ENCODE measurements around the gene MEIS2.

Gene MEIS2

DNA sequence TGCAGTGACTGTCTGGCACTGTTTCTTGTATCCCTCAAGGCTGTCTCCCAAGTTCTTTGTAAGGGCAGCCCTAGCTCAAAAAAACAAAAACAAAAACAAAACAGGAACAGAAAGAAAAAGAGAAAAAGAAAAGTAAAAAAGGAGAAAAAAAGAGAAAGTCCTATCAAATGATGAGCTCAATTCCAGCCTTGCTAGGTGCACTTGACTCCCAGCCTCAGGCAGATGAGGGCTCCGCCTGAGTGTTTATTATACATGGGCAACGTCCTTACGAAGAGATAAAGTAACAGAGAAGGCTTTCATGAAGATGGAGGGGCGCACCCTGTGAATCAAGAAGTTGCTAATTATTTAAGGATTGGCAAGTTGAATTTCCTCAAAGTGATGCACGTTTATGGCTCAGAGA, 175.3 kb downstream of the MEIS2 start:
- no peak for DNase-seq

DNA sequence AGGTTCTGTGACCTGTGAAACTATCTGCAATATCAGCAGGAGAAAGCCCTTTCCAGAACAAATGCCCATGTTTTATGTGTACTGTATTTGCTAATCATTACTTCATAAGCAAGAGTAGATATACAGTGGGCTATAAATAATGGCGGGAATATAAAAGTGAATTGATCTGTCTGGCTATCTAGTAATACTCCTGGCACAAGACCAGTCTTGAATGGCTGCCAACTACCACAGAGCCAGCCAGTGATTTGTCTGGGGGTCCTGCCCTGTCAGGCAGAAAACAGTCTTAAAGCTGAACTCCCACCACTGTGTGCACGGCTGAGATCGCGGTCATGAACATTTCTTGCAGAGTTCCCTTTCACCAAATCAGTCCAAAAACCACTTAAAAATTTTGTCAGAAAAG, 176.3 kb downstream of the MEIS2 start:
- no peak for DNase-seq

DNA sequence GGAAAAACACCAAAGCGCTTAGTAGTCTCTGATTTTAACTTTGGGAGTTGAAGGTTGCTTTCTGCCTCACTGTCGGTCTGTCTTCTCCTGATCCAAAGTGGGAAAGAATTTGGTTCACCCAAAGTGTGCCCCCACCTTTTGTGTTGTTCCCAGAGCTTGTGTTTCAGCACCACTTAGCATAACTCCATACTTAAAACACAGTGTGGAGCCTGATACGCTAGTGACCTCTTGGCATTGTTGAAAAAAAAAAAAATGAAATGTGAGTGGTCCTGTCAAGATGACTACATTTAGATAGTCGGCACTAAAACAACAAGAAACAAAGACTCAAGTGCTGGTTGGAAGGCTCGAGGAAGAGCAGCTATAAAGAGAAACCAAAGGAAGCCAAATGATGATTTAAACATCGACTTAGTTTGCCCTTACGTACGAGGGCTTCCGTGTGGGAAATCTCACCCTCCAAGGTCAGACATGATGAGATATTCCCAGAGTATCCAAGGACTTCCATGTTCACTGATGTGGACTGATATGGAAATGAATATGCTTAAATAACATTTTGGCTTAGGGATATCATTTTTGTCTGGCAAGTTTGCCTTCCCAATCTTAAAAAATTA, 178.8 kb downstream of the MEIS2 start:
- DNase-seq = no peak

DNA sequence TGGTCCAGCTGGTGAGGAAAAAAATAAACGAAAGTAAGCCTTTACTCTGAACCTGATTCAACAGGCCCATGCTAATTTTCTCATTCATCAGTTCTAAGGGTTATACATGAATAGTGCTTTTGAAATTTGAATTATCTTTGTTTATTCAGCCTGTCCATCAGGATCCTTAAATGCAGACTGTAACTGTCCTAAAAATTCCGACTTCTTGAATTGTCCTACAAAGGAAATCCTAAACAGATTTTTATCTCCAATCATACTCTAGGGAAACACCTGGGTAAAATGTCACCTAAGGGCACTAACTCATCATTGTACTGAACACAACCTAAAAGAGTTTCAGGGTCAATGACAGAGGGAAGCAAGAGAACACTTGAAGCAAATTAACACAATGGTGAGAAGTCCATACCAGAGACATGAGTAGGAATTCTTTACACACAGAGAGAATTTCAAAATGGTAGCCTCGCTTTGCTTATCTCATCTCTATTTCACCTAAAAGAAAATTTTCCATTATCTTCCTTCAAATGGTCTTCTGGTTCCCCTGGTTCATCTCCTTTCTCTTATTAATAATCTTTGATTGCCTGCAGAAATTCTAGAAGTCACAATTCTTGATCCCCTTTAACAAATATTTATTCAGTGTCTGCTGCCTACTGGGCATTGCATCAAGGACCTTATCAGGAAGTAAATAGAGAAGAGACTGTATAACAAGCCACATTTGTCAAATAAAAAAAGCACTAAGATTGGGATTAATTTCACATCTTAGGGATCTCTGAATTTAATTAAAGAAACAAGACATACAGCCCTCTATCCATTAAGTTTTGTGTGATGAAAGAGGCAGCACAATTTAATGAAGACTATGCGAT, 182.7 kb downstream of the MEIS2 start:
- DNase-seq = no peak

DNA sequence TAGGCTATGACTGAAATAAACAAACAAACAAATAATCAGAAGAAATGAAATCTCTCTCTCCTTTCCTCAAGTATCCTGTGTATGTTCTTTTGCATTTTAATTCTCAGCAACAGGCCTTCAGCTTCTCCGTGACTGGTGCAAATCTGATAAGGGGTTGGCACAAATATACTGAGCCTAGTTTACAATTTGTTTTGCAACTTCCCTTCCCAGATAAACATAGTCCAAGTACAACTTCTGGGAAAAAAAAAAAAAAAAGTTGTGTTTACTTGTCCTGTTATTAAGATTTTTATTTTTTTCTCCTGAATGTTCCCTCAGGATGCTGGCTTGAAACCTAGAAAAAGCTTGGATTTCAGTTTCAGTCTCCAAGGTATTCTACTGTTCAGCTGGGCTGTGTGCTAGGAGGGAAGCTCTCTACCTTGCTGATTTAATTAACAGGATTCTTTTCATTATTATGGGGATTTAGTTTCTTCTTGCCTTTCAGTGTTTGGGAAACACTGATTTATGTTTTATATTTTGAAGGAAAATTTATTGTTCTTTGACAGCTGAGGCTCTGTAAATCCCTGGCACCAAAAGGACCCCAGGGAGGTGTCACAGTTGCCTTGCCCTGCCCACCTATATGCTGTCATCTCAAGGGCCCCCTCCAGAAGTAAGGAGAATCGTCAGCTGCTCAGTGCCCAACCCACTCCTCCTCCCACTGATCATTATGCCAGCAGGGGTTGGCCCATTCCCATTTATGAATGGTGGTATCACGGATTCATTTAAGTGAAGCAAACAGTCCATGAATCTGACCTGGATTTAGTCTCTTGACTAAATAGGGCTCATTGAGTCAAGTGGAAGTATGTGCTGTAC, 185.2 kb downstream of the MEIS2 start:
- no peak for DNase-seq

DNA sequence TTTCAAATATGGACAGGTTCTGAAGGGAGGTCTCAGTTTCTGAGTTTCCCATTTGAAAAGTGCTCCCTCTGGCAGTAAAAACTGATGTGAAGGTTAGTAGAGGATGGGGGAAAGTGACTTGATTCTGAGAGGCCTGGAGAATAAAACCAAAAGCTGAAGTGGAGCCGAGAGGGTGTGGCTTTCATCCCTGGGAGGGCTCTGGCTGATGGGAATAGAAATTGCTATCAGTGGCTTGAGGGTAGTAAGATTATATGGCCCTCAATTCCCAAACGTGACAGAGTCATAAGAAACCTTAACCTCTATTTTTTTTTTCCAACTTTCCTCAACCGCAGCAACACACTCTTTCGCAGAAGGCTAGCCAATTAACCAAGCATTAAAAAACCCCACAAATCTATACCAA, 185.9 kb downstream of the MEIS2 start:
- DNase-seq = no peak

DNA sequence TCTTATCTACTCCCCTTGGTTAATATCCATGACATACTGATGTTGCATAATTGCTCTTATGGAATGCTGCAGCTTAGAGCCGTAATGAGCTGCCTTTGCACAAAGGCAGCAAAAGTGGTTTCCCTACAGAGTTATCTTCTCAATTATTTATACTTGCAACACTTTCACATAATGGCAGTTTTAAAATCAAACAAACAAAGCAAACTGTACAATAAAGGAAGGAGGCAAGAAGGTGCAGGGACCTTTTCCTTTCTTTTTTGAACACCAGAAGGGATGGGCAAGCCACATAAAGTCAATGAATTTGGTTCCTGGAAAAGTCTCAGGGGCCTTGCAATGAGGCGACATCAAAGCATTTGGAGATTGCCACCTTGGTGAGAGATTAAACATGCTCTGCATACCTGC, 188.0 kb downstream of the MEIS2 start:
- DNase-seq = no peak

DNA sequence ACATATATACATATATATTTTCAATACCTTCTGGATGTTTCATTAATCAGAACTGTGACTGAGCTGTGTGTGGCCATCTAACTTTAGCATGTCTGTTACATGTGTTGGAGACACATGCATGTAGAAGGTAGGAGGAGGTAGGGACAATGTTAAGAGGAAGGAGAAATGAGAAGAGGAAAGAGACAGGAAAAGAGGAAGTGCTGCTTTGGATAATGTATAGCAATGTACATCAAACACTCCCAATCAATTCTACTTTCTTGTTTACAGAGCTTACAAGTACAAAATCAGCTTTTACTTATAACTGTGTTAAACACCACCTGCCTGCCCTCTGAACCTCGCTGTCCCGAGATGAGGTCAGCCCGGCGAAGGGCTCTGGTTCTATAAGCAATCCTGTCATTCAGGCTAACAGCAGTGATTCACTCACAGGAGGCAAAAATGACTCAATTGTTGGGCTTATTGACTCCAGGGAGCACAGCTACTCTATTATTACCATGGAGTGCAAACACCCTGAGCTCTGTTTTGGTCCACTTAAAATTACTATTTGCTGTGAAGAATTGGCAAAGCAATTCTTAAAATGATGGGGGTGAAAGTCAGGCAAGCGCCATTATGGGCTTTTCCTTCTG, 188.9 kb downstream of the MEIS2 start:
- no peak for DNase-seq

DNA sequence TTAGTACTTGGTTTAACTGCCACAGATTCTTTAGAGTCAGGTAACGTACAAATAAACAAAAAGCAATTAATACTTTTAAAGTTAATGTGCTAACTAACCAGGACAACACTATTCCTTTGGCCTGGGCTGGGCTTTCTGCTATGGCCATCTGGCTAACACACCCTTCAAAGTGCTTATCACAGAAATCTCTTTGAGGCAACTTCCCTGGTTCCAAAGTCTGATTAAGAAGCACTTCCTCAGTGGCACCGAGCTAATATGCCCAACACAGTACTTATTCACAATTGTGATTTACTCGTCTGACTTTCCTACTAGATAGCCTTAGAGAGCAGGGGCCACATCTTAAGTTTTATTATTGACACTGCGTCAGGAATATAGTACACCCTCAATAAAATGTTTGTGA, 191.4 kb downstream of the MEIS2 start:
- no peak for DNase-seq

DNA sequence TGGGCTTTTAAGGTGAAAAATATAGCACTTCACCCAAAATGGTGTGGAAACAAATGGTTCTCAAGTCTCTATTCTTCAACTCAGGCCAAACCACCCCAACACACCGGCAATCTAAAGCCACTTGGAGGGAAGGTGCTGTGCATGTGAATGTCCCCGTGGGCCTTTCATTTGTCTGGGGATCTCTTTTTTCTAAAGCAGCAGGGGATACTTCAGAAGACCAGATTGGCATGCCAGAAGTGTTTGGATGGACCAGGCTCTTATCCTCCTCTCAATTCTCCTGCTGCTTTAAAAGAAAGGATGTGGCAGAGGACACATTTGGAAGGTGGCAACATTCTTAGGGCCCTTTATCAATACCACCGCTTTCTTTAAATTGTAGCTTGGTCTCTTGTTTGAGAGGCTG, 193.1 kb downstream of the MEIS2 start:
- no peak for DNase-seq

DNA sequence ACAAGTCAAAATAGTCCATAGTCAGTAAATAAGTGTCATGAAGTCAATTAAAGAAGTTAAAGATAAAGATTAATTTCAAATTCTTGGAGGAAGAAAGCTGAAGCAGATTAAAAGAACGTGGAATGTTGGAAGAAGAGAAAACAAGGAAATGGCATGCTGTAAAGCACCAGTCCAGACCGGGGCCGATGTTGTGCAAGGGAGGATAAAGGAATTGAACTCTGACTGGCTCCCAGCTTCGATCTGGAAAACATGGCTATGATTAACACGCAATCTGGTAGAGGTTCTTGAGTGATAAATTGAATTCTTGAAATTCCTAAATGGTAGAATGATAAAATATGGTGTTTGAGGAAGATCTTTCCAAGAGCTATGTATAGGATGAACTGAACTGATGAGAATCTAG, 194.4 kb downstream of the MEIS2 start:
- DNase-seq = no peak

DNA sequence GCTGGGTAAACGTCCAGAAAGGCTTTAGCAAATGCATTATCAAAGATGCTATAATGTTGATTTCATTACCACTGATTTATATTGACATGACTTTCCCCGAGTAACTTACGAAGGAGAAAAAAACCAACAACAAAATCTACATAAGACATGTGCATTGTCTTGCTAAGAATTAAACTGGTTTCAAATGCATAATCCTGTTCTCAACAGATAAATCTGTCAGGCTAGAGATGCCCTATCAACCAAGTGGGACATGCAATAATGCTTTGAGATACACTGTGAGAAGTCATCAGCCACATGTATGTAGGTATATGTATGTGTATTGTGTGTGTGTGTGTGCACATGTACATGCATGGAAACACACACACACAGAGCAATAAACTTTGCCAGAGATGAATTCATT, 195.6 kb downstream of the MEIS2 start:
- DNase-seq = no peak

DNA sequence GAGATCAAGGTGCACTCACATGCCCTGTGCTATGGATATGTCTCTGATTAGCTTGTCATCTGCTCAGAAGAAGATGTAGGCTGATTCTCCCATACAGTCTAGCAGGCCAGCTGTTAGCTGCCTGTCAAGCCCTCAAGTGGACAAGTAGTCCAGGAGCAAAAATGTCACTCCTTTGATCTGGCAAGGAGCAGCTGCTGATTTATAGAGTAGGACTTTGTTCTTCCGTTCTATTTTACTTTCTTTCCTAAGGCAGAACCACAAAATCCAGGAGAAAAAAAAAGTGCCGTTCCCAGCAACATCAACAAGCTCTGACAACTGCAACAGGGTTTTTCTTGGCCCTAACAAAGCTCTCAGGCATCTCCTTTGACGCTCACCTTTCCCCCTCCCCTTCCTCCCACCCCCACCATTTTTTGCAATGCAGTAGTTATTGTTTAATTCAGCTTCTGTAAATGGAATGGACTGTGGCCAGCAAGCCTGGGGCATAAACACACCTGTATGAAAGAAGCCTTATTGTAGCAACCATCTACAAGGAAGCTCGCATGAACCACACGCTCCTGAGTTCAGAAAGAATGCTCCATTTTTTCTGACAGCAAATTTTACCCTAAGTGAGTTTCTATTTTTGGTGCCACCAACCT, 196.3 kb downstream of the MEIS2 start:
- no peak for DNase-seq

DNA sequence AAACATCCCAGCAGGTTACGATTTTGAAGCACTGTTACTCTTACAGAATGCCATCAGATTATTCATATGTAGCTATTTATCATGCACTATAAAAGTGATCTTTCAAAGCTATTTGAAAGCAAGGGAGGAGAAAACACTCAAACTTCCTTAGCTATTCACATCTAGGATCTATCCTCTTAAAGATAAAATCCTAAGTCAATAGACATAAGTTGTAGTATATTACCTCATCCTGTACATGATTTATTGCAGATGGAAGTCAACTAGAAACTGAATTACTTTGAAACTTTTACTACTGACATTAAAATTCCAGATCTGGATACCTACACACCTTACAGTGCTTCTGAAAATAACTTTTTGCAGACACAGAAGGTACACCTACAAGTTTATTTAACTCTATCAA, 197.2 kb downstream of the MEIS2 start:
- DNase-seq = no peak

DNA sequence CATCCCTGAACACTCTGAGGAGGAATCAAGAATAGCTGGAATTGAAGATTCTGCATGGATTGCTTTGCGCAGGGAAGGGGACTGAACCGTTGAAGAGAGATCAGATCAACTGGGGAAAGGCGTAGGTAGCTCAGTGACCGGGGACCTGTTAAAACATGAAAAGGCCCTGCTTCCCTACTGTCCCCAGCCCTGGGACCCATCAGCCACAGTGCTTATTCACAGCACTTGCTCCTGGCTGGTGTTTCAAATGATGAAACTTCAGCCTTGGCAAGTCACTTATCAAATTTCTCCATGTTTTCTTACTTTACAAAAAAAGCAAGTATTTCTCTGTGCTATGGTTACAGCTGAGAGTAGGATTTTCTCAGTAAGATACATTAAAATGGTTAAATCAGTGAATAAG, 199.3 kb downstream of the MEIS2 start:
- no peak for DNase-seq

DNA sequence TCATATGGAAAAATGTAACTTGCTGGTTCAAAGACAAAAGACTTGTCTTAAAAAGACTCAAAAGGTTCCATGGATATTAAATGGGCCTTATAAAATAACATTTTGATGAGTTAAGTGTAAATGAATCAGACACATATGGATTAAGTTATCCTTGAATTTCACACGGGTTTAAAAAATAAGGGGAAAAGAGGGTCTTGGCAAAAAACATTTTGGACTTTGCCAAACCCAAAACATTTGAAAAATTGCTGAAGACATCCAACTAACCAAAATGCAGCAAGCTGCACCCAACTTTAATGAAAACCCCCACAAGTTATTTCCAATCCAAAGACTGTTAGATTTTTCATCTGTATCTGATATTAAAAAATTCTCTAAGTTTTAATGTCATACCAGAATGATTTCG, 200.7 kb downstream of the MEIS2 start:
- DNase-seq = no peak

DNA sequence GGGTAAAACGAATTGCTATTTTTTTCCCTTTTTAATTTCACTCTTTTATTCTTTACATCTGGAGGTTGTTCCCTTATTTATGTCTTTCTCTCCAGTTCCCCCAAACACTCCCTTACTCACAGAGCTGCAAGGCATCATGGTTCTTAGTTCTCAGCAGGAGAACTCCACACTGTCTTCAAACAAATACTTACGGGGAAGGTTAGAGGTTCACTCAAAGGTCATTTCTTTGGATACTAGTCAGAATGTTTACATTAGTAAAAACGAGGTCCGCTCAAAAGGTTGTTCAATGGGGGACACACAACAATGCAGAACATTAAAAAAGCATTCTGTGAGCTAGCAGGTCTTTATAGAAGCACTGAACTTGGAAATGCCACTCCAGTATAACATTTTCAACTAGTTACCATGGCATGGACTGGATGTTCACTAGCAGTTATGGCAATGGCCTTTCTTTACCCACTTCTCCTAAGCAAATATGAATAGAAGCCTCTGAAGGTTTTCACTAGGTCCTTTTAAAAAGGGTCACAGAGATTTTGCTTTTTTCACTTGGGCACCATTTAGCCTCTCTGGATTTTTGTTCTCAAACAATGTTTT, 201.7 kb downstream of the MEIS2 start:
- DNase-seq = no peak

DNA sequence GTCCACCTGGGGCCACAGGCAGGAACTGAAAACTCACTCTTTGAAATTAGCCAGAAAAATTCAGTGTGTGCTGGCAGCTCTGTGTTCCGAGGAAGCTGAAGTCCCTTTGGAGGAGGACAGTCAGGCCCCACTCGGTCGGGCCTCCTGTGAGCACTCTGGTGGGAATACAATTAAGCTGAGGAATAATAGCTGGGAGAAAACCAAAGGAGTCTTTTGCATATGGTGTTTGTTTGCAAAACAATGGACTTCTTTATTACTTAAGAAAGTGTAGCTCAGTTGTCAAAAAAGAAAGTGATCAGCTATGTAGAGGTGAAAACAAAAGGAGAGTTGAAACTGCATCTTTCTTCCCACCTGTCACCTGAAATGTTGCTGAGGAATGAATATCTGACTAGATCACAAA, 202.5 kb downstream of the MEIS2 start:
- no peak for DNase-seq

DNA sequence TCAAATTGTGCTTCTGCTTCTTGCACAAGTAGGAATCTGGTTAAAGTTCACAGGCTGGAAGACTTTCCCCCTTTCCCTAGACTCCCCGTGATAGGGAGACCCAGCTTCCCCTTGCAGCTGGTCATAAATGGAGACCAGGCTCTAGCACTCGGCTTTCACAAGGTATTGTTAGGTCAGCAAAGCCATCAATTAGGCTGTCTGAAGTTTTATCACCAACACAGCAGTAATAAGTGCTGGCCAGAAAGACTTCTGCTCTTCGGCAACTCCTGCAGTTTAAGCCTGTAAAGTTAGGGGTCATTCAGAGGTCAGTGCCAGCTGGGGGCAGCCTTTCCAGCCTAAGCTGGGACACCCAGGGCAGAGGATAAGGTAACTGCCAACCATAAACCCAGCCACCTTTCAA, 203.4 kb downstream of the MEIS2 start:
- DNase-seq = no peak

DNA sequence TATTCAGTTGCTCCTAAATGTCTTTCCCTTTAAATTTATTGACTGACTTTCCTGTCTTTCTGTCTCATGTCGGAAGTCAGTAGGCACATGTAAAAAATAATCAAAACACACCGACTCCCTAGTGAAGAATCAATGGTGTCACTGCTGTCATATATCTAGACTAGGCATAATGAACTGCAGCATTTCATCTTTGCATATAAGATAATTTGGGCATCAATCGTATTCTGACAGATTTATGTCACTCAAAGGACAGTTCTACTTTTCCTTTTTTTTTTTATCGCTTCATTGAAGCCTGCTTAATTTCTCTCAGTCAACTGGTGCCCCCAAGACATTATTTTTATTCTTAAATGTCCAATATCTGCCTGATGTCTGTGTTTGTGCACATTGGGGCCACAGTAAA, 206.3 kb downstream of the MEIS2 start:
- no peak for DNase-seq

DNA sequence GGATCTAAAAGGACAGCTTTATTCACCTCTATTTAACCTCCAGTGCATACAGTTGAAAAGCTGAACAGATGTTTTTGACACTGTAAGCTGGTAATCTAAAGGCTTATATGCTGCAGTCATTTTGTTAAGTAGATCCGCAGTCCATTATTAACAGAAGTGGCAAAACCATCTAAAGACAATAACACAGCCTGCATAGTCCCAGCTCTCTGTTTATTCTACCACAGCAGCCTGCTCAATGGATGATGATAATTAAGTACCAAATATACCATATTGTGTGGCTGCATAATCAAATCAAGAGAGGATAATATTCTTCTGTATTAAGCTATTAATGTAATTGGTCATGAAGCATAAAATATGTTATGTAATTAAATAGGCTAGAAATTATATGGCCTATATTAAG, 207.1 kb downstream of the MEIS2 start:
- no peak for DNase-seq

Measured in activated CD4-positive, alpha-beta T cell treated with anti-CD3 and anti-CD28 coated beads, Interleukin-2, amount 50 U/mL, for 48 hours (primary cell).